PC-9 (cell line): ENCODE data around the gene HEG1. TPM values are rescaled to one million over a fixed set of nuclear protein-coding genes. Genes with fewer than 3 reads are reported as not detected.

Source experiments
- BruUV-seq: library from RNA; stranded (reverse); fragments of 400-500 nt; replicated peaks from 2 replicates; lab custom pipeline; 2021; lab: Mats Ljungman, UMichigan
- CTCF ChIA-PET: fragments of 300-600 bp; sonication (Branson Sonifier 250); formaldehyde crosslinking; loops from one replicate; lab custom pipeline; 2022; ENCODE audit warnings: antibody characterized with exemption; lab: Charles Lee
- POLR2A ChIA-PET: fragments of 300-600 bp; sonication (Branson Sonifier 250); formaldehyde crosslinking; loops from one replicate; lab custom pipeline; 2022; ENCODE audit warnings: antibody characterized with exemption; ENCODE audit not compliant: unreplicated experiment; lab: Charles Lee
- DNase-seq, 2 experiments: peaks; one replicate each; pipeline versions ENCODE4 v3.0.0 to v3.0.0-alpha.2; 2015 to 2022; ENCODE audit warnings: mixed read lengths in 1 of 2
- H2AFZ ChIP-seq: fragments of 200-600 bp; sonication (generic); 2 replicates; pipeline ENCODE4 v1.8.1; 2017; ENCODE audit warnings: antibody characterized with exemption
- H3F3A ChIP-seq: fragments of 200-600 bp; sonication (generic); 2 replicates; pipeline ENCODE4 v1.8.1; 2017; ENCODE audit warnings: antibody characterized with exemption, mild to moderate bottlenecking, low read depth; ENCODE audit not compliant: insufficient read depth
- H3K27ac ChIP-seq: fragments of 200-600 bp; sonication (generic); 2 replicates; pipeline ENCODE4 v1.6.1; 2016; ENCODE audit warnings: mixed run types
- H3K27me3 ChIP-seq: fragments of 200-600 bp; sonication (generic); 2 replicates; pipeline ENCODE4 v1.6.1; 2016; ENCODE audit warnings: low read depth, mixed run types; ENCODE audit not compliant: insufficient read depth
- H3K36me3 ChIP-seq: fragments of 200-600 bp; sonication (generic); 2 replicates; pipeline ENCODE4 v1.6.1; 2016; ENCODE audit warnings: low read depth, mixed run types
- H3K4me1 ChIP-seq: fragments of 200-600 bp; sonication (generic); replicated peaks from 2 replicates; pipeline ENCODE4 v1.6.1; 2016; ENCODE audit warnings: mixed run types; ENCODE audit not compliant: insufficient read depth
- H3K4me2 ChIP-seq: fragments of 200-600 bp; sonication (generic); 2 replicates; pipeline ENCODE4 v1.6.1; 2017; ENCODE audit warnings: mixed run types
- H3K4me3 ChIP-seq: fragments of 200-600 bp; sonication (generic); 2 replicates; pipeline ENCODE4 v1.6.1; 2016; ENCODE audit warnings: mixed run types
- H3K79me2 ChIP-seq: fragments of 200-600 bp; sonication (generic); 2 replicates; pipeline ENCODE4 v1.6.1; 2017; ENCODE audit warnings: low read depth, mixed run types
- H3K9me2 ChIP-seq: fragments of 200-600 bp; sonication (generic); 2 replicates; pipeline ENCODE4 v1.8.1; 2017; ENCODE audit warnings: mild to moderate bottlenecking; ENCODE audit not compliant: insufficient read depth
- H3K9me3 ChIP-seq: fragments of 200-600 bp; sonication (generic); 2 replicates; pipeline ENCODE4 v1.8.1; 2016; ENCODE audit warnings: low read depth; ENCODE audit not compliant: insufficient read depth
- H4K20me1 ChIP-seq: fragments of 200-600 bp; sonication (generic); 2 replicates; pipeline ENCODE4 v1.8.1; 2017; ENCODE audit not compliant: insufficient read depth
- CTCF ChIP-seq: fragments of 200-600 bp; sonication (generic); conservative IDR thresholded peaks from 2 replicates; pipeline ENCODE4 v1.6.1; 2017; ENCODE audit warnings: mixed run types, antibody characterized with exemption, mild to moderate bottlenecking, moderate library complexity
- EZH2 ChIP-seq: fragments of 200-600 bp; sonication (generic); IDR thresholded peaks from 2 replicates; pipeline ENCODE4 v1.8.0; 2017; ENCODE audit warnings: antibody characterized with exemption, low read depth
- intact Hi-C: fragments of 100-400 bp; cut with micrococcal nuclease; formaldehyde crosslinking; loops from one replicate; pipeline ENCODE4 v1.10.0; 2022; ENCODE audit not compliant: unreplicated experiment
- total RNA-seq: library from RNA; stranded (reverse); gene quantifications from 2 replicates; pipeline ENCODE4 v1.2.3, GENCODE V29; 2021

Gene HEG1
- total RNA-seq, 1 experiment from 2014 or later = 33.5 TPM

GRCh38 chr3:124942613-124943012 is 113.2 kb downstream of the HEG1 start:
- Histone ChIP-seq H3K4me1 (no peaks in the 10 kb centered on the region), H3K79me2 (no peaks in the 10 kb centered on the region), H3K4me3 (no peak overlapping the region), H4K20me1 (no peaks in the 10 kb centered on the region), H3K9me3 (no peaks in the 10 kb centered on the region), H3K27ac (no peak overlapping the region), H2AFZ (no peak overlapping the region), H3K4me2 (no peak overlapping the region), H3F3A (no peaks in the 10 kb centered on the region), H3K27me3 (no peaks in the 10 kb centered on the region), H3K9me2 (no peaks in the 10 kb centered on the region), H3K36me3 (no peaks in the 10 kb centered on the region)
- ChIA-PET CTCF (no interaction called here), POLR2A (no interaction called here)
- no peak for DNase-seq
- TF ChIP-seq CTCF (no peak), EZH2 (no peak)
- BruUV-seq = no TSS peak
- intact Hi-C loops = no loop called here

- Histone ChIP-seq H3K27me3 (no peaks in the 10 kb centered on the region), H4K20me1 (no peaks in the 10 kb centered on the region), H3K36me3 (no peaks in the 10 kb centered on the region), H3K79me2 (no peaks in the 10 kb centered on the region), H3F3A (no peaks in the 10 kb centered on the region), H3K9me2 (no peaks in the 10 kb centered on the region), H3K27ac (no peak overlapping the region), H3K4me1 (no peaks in the 10 kb centered on the region), H3K4me2 (no peak overlapping the region), H3K4me3 (no peak overlapping the region), H2AFZ (no peak overlapping the region), H3K9me3 (peaks cover 3% of the 10 kb centered on the region; the same call in 1 of the 2 replicates)
- ChIA-PET CTCF (no interaction called here), POLR2A (no interaction called here)
- TF ChIP-seq EZH2 (no peak), CTCF (no peak)
- BruUV-seq = no TSS peak
- intact Hi-C loops = no loop called here
- no peak for DNase-seq
Observed at GRCh38 chr3:124941771-124942170, 114.0 kb downstream of the HEG1 start.

GRCh38 chr3:124939661-124940060 is 116.1 kb downstream of the HEG1 start:
- ChIA-PET POLR2A (interaction anchor here (0.6 kb wide), 1 partner anchor 442 kb away, joined by 3 read pairs; no protein-coding TSS in a partner anchor), CTCF (interaction anchor here (0.5 kb wide), 1 partner anchor 272 kb away, joined by 4 read pairs; no protein-coding TSS in a partner anchor)
- H3K36me3 ChIP-seq = no peaks in the 10 kb centered on the region
- H3K9me3 ChIP-seq = peaks cover 3% of the 10 kb centered on the region; the same call in 1 of the 2 replicates
- DNase-seq = no peak
- no peak overlapping the region for H2AFZ ChIP-seq
- no peak for TF ChIP-seq CTCF
- TF ChIP-seq EZH2 = no peak
- no peaks in the 10 kb centered on the region for H3K9me2 ChIP-seq
- H3K79me2 ChIP-seq = no peaks in the 10 kb centered on the region
- no peak overlapping the region for H3K27ac ChIP-seq
- H3F3A ChIP-seq = no peaks in the 10 kb centered on the region
- H4K20me1 ChIP-seq = no peaks in the 10 kb centered on the region
- H3K27me3 ChIP-seq = no peaks in the 10 kb centered on the region
- H3K4me2 ChIP-seq = no peak overlapping the region
- intact Hi-C loops = no loop called here
- no peaks in the 10 kb centered on the region for H3K4me1 ChIP-seq
- no peak overlapping the region for H3K4me3 ChIP-seq
- no TSS peak for BruUV-seq
